Measurements from ENCODE around the gene MCUB.

MCUB gene

DNA sequence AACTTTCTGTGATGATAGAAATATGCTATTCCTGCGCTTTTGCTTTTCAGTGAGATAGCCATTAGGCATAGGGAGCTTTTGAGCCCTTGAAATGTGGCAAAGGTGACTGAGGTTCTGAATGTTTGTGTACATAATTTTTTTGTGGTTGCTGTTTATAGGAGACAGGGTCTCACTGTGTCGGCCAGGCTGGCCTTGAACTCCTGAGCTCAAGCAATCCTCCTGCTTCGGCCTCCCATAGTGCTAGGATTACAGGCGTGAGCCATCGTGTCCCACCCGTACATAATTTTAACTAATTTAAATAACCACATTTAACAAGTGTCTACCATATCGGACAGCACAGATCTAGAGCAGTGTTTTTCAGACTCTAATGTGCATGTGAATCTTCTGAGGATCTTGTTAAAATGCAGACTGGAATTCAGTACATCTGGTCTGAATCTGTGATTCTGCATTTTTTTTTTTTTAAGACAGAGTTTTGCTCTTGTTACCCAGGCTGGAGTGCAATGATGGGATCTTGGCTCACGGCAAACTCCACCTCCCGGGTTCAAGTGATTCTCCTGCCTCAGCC is 97.9 kb downstream of the MCUB start:
- TF ChIP-seq, protein P1, sequence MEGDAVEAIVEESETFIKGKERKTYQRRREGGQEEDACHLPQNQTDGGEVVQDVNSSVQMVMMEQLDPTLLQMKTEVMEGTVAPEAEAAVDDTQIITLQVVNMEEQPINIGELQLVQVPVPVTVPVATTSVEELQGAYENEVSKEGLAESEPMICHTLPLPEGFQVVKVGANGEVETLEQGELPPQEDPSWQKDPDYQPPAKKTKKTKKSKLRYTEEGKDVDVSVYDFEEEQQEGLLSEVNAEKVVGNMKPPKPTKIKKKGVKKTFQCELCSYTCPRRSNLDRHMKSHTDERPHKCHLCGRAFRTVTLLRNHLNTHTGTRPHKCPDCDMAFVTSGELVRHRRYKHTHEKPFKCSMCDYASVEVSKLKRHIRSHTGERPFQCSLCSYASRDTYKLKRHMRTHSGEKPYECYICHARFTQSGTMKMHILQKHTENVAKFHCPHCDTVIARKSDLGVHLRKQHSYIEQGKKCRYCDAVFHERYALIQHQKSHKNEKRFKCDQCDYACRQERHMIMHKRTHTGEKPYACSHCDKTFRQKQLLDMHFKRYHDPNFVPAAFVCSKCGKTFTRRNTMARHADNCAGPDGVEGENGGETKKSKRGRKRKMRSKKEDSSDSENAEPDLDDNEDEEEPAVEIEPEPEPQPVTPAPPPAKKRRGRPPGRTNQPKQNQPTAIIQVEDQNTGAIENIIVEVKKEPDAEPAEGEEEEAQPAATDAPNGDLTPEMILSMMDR (IDR thresholded peaks at IDR 0.05; ENCODE audit: poor library complexity, severe bottlenecking) = no peak
- Histone ChIP-seq H3K36me3 (ENCODE audit: low read depth) (peaks cover 3% of the 10 kb centered on the region; the same call in 1 of the 2 replicates), H3K9me3 (ENCODE audit: severe bottlenecking) (no peaks in the 10 kb centered on the region), H3K27ac (ENCODE audit: poor library complexity, severe bottlenecking) (no peak overlapping the region), H3K4me1 (ENCODE audit: insufficient read depth, poor library complexity, severe bottlenecking) (no peaks in the 10 kb centered on the region), H3K4me3 (ENCODE audit: severe bottlenecking) (no peak overlapping the region), H3K27me3 (ENCODE audit: insufficient read depth, poor library complexity, severe bottlenecking) (no peaks in the 10 kb centered on the region)
- ATAC-seq (ENCODE audit: low read depth) (no peak), DNase-seq (ENCODE audit: low spot score) (no peak)

- no peaks in the 10 kb centered on the region for H3K4me1 ChIP-seq (ENCODE audit: insufficient read depth, poor library complexity, severe bottlenecking)
- no peak overlapping the region for H3K4me3 ChIP-seq (ENCODE audit: severe bottlenecking)
- DNase-seq (ENCODE audit: low spot score) (no peak), ATAC-seq (ENCODE audit: low read depth) (no peak)
- H3K36me3 ChIP-seq (ENCODE audit: low read depth) = peaks cover 3% of the 10 kb centered on the region; the same call in 1 of the 2 replicates
- H3K9me3 ChIP-seq (ENCODE audit: severe bottlenecking) = no peaks in the 10 kb centered on the region
- no peaks in the 10 kb centered on the region for H3K27me3 ChIP-seq (ENCODE audit: insufficient read depth, poor library complexity, severe bottlenecking)
- H3K27ac ChIP-seq (ENCODE audit: poor library complexity, severe bottlenecking) = no peak overlapping the region
- TF ChIP-seq, protein P1 (IDR thresholded peaks at IDR 0.05; ENCODE audit: poor library complexity, severe bottlenecking) = peak; percentile 38
Observed at GRCh38 chr4:109658871-109659410, 98.9 kb downstream of the MCUB start.

GRCh38 chr4:109662116-109662515 is 102.1 kb downstream of the MCUB start:
- ATAC-seq (ENCODE audit: low read depth) (no peak), DNase-seq (ENCODE audit: low spot score) (no peak)
- H3K36me3 ChIP-seq (ENCODE audit: low read depth) = peaks cover 3% of the 10 kb centered on the region; the same call in 1 of the 2 replicates
- no peaks in the 10 kb centered on the region for H3K27me3 ChIP-seq (ENCODE audit: insufficient read depth, poor library complexity, severe bottlenecking)
- no peak overlapping the region for H3K27ac ChIP-seq (ENCODE audit: poor library complexity, severe bottlenecking)
- TF ChIP-seq, protein P1 (IDR thresholded peaks at IDR 0.05; ENCODE audit: poor library complexity, severe bottlenecking) = no peak
- no peaks in the 10 kb centered on the region for H3K4me1 ChIP-seq (ENCODE audit: insufficient read depth, poor library complexity, severe bottlenecking)
- no peaks in the 10 kb centered on the region for H3K9me3 ChIP-seq (ENCODE audit: severe bottlenecking)
- H3K4me3 ChIP-seq (ENCODE audit: severe bottlenecking) = no peak overlapping the region

GRCh38 chr4:109662771-109663170 is 102.7 kb downstream of the MCUB start:
- no peaks in the 10 kb centered on the region for H3K9me3 ChIP-seq (ENCODE audit: severe bottlenecking)
- H3K27me3 ChIP-seq (ENCODE audit: insufficient read depth, poor library complexity, severe bottlenecking) = no peaks in the 10 kb centered on the region
- TF ChIP-seq, protein P1 (IDR thresholded peaks at IDR 0.05; ENCODE audit: poor library complexity, severe bottlenecking) = no peak
- peaks cover 3% of the 10 kb centered on the region; the same call in 1 of the 2 replicates for H3K36me3 ChIP-seq (ENCODE audit: low read depth)
- no peaks in the 10 kb centered on the region for H3K4me1 ChIP-seq (ENCODE audit: insufficient read depth, poor library complexity, severe bottlenecking)
- DNase-seq (ENCODE audit: low spot score) = no peak
- no peak overlapping the region for H3K4me3 ChIP-seq (ENCODE audit: severe bottlenecking)
- no peak overlapping the region for H3K27ac ChIP-seq (ENCODE audit: poor library complexity, severe bottlenecking)
- no peak for ATAC-seq (ENCODE audit: low read depth)
